Renal cortical epithelial cell (primary cell): ENCODE results near the gene EXOG. TPM values are rescaled to one million over a fixed set of nuclear protein-coding genes. Genes with fewer than 3 reads are reported as not detected.
"Not testable (repeated sequence)": the region's sequence is repeated elsewhere in the genome, so short reads cannot be mapped to it uniquely, and the experiment has no call there.

Experiments
- DNase-seq: peaks from one replicate; pipeline ENCODE4 v3.0.0-alpha.2; 2011; ENCODE audit warnings: low read depth
- total RNA-seq: library from RNA; depleted of rRNA; stranded (reverse); fragments of >200 nt; gene quantifications from 2 replicates; pipeline ENCODE4 v1.2.3, GENCODE V29; 2014

The EXOG gene
- total RNA-seq, 1 donor from 2014 or later = 11.4 TPM

GRCh38 chr3:38563886-38564270 lies 67.7 kb downstream of the EXOG start:
- DNase-seq = no peak

GRCh38 chr3:38564631-38565338 lies 68.6 kb downstream of the EXOG start:
- DNase-seq = no peak

GRCh38 chr3:38565339-38566214 lies 69.4 kb downstream of the EXOG start:
- no peak for DNase-seq

- DNase-seq = no peak
Measured at GRCh38 chr3:38566215-38566528, 70.0 kb downstream of the EXOG start.

GRCh38 chr3:38566794-38567193 lies 70.7 kb downstream of the EXOG start:
- DNase-seq = not testable (repeated sequence)

- no peak for DNase-seq
Measured at GRCh38 chr3:38567498-38567897, 71.4 kb downstream of the EXOG start.

- no peak for DNase-seq
Measured at GRCh38 chr3:38573111-38573510, 77.0 kb downstream of the EXOG start.

- no peak for DNase-seq
Measured at GRCh38 chr3:38573556-38573955, 77.4 kb downstream of the EXOG start.

- no peak for DNase-seq
Measured at GRCh38 chr3:38574411-38575278, 78.5 kb downstream of the EXOG start.

- DNase-seq = no peak
Measured at GRCh38 chr3:38575279-38575843, 79.2 kb downstream of the EXOG start.

Other genes starting within 250 kb of the EXOG start
- gene SLC22A13, start 230.5 kb upstream of the EXOG start, total RNA-seq = 0.25 TPM in 1 of 2 replicates, not detected in the other
- gene SLC22A14, start 214.0 kb upstream of the EXOG start, total RNA-seq = 0.45 TPM in 1 of 2 replicates, not detected in the other
- gene XYLB, start 149.6 kb upstream of the EXOG start, total RNA-seq = 1.0 TPM in 2 replicates
- 3.5 and 11.8 TPM in 2 replicates for gene ACVR2B, start 42.5 kb upstream of the EXOG start, total RNA-seq
- gene SCN5A, start 153.3 kb downstream of the EXOG start, total RNA-seq = 0.20 and 0.52 TPM in 2 replicates